HG02623 (cell line): ENCODE results near the gene PRKCI.
"Not testable (repeated sequence)": the region's sequence is repeated elsewhere in the genome, so short reads cannot be mapped to it uniquely, and the experiment has no call there.

Source experiments
- ATAC-seq: cut with Tn5 transposase; IDR thresholded peaks from one replicate; pipeline ENCODE4 v1.9.1; 2021; ENCODE audit warnings: moderate library complexity; ENCODE audit not compliant: unreplicated experiment

Gene PRKCI

GRCh38 chr3:170277833-170278580 is 55.8 kb downstream of the PRKCI start:
- ATAC-seq: no peak

DNA sequence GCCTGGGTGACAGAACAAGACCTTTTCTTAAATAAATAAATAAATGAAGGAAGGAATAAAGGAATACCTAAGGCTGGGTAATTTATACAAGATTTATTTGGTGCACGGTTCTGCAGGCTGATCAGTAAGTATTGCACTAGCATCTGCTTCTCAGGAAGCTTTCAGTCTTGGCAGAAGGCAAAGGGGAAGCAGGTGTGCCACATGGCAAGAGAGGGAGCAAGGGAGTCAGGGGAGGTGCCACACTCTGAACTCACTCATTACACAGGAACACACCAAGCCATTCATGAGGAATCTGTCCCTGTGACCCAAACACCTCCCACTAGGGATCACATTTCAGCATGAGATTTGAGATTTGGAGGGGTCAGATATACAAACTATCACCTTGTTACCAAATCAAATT is 56.4 kb downstream of the PRKCI start:
- ATAC-seq: no peak

DNA sequence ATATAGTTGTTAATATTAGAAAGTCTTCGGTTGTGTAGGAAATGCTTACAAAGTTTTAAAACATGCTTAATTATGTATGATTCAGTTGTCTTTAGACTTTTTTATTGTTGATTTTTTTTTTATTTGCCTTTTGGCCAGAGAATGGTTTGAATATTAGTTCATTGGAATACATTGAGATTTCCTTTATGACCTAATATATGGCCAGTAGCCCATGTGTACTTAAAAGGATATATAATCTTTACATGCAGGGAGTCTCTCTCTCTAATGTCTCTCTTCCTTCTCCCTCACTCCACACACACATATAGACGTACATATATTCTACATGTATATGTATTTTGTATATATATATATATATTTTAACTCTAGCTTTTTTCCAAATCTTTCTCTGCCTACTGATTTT is 68.0 kb downstream of the PRKCI start:
- ATAC-seq: no peak

- ATAC-seq: no peak
Observed at GRCh38 chr3:170295586-170295985, 73.4 kb downstream of the PRKCI start.

DNA sequence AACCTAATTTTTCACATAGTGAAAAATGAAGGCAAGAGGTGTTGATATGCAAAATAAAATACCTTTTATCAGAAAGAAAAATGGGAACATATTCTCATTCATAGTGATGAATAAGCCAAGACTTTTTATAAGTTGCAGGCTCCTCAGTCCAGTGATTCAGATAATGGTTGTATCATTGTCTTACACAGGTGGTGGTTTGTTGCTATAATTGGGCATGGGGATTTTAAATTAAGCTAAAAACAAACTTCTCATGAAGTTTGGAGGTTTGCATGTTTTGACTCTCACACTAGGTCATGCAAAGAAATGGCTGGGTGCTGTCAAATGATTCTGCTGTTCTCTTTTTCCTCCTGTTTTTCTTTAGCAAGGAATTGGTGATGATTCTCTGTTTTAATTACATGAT is 74.5 kb downstream of the PRKCI start:
- ATAC-seq: no peak

GRCh38 chr3:170301405-170301804 is 79.2 kb downstream of the PRKCI start:
- no peak for ATAC-seq

GRCh38 chr3:170302008-170302407 is 79.8 kb downstream of the PRKCI start:
- no peak for ATAC-seq

DNA sequence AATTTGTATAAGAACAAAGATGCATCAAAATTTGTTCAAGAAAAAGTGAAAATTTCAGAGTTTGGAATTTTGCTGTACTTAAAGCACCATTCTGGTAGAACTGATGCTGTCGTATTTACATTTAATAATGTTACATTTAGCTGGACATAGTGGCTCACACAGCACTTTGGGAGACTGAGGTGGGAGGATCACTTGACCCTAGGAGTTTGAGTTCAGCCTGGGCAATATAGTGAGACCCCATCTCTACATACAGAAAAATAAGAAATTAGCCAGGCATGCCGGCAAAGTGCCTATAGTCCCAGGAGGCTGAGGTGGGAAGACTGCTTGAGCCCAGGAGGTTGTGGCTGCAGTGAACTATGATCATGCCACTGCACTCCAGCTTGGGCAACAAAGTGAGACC is 83.8 kb downstream of the PRKCI start:
- no peak for ATAC-seq

DNA sequence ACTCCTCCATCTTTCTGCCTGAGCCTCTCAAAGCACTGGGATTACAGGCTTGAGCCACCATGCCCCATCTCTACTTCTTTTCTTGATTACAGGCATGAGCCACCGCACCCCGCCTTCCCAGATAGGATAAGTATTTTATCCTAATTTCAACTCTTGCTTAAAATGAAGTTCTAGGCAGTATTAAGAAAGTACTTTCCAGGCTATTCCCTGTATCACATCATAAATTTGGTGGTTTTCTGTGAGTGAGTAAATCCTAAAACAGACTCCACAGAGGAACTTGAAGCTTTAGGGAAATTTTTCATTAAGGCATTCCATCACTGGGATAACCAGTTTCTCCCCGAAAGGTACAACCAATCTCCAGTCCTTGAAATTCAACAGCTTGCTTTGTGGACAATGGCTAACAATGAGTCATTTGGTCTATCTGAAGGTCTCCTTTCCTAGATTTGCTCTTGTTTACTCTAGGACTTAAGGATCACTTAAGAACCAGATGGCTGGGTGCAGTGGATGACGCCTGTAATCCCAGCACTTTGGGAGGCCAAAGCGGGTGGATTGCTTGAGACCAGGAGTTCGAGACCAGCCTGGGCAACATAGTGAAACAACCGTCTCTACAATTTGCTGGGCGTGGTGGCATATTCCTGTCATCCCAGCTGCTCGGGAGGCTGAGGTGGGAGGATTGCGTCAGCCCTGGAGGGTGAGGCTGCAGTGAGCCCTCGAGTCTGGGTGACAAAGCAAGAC is 85.6 kb downstream of the PRKCI start:
- ATAC-seq: no peak

- no peak for ATAC-seq
Observed at GRCh38 chr3:170309046-170309445, 86.8 kb downstream of the PRKCI start.

DNA sequence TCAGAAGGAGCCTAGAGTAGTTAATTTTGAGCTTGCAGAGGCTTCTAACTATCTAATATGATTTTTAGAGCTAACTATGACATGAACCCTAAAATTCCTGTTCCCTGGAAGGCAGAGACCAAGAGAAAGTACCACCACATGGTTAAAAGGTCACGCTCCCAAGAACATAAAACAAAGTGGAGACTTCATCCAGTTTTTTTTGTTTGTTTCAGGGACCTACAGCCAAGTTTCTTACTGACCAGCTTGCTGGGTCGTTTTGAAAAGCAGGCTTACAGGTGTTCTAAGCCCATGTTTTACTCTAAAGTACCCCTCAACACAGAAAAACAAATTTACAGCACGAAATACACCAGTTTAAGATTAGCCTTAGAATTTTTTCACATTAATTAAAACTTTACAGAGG is 95.7 kb downstream of the PRKCI start:
- no peak for ATAC-seq

GRCh38 chr3:170320461-170321121 is 98.4 kb downstream of the PRKCI start:
- no peak for ATAC-seq

DNA sequence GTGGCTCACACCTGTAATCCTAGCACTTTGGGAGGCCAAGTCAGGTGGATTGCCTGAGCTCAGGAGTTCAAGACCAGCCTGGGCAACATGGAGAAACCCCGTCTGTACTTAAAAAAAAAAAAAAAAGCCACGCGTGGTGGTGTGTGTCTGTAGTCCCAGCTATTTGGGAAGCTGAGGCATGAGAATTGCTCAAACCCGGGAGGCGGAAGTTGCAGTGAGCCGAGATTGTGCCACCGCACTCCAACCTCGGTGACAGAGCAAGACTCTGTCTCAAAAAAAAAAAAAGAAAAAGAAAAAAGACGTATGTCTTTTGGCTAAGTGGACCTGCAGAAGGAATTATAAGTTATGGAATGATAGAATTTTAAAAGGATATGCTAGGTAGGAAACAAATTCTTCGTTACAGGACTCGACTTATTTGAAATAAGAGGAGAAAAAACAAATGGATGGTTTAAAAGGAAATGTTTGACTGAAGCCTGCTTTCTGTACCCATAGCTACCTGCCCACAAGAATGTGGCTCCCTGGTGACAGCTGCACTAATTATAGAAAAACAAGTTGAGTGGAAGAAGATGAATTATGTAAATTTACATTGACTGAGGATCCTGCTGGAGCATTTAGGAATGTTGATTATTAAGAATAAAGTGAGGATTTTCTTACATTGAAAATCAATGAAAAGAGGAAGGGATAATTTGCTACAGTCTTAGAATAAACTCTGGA is 99.3 kb downstream of the PRKCI start:
- no peak for ATAC-seq

DNA sequence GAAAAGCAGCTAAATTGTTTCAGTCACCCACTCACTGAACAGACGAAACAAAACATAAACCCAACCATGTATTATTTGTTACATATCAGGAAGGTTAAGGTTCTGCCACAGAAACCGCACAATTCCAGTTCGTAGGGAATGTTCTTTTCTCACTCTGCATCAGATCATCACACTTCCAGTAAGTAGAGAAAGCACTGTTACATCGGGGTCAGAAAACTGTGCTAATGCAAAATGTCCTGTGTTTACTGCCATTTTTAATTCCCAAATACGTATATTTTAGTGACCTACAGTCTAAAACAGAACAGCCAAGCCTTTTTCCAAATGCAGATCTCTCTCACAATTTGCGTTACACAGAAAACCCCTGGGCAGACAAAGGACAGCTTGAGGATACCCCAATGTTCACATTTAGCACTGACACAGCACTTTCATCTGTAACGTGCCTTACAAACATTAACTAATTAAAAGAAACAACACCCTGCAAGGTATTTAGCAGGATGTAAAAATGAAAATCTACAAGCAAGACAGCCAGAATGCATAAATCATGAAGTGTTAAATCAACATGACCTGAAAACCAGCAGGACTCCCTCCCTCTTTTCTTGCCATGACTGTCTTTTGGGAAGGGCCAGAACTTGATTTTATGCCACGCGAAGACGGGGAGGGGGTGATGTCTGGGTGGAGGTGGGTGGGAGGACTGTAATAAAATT is 100.5 kb downstream of the PRKCI start:
- no peak for ATAC-seq

DNA sequence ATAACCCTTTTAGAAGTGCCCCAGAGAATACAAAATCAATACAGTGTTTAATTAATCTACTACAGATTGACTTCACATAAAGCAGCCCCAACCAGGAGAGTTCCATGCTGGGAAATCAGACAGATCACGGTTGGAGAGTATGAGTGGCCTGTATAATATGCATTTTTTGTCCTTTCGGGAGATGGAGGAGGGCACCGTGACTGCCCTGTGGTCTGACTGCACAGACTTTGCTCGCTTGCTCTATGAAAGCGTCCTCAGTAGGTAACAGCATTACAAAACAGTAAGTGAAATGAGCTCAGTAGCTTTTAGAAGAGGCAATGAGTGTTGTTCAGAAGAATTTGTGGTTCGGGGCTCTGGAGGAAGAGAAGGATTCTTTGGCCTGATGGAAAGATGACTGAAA is 101.1 kb downstream of the PRKCI start:
- ATAC-seq: no peak

DNA sequence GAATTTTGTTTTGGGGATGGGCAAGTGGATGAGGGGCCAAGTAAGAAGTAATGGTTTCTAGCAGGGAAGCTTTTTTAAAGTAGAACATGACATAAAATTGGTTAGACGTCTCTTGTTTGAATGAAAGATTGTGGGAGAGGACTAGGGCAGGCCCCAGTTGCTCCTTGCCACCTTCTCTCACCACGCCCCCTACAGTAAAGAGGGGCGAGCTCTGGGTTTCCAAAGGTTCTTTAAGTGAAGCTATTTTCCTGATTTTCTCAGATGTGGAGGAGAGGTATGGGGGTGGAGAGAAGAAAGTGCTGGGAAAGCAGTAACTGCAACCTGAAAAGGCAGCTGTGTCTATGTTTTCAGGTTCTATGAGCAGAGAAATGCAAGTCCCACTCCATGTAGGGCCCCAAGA is 102.7 kb downstream of the PRKCI start:
- ATAC-seq: no peak

DNA sequence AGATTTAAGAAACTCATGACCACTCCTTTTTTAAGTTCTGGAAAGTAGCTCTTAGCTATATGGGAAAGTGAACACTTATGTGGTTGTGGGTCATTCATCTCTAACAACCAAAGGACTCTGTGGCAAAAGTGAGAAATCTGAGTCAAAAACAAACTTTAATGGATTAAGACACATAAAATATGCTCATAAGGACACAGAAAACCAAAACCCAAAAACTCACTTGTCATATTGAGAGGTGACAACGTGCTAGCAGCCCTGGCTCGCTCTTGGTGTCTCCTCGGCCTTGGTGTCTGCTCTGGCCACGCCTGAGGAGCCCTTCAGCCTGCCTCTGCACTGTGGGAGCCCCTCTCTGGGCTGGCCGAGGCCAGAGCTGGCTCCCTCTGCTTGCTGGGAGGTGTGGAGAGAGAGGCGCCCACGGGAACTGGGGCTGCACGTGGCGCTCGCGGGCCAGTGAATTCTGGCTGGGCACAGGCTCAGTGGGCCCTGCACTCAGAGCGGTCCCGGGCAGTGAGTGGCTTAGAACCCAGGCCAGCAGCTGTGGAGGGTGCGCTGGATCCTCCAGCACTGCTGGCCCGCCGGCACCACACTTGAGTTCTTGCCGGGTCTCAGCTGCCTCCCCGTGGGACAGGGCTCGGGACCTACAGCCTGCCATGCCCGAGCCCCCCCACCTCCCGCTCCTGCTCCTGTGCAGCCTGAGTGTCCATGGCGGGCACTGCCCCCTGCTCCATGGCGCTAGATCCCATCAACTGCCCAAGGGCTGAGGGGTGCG is 105.0 kb downstream of the PRKCI start:
- no peak for ATAC-seq

DNA sequence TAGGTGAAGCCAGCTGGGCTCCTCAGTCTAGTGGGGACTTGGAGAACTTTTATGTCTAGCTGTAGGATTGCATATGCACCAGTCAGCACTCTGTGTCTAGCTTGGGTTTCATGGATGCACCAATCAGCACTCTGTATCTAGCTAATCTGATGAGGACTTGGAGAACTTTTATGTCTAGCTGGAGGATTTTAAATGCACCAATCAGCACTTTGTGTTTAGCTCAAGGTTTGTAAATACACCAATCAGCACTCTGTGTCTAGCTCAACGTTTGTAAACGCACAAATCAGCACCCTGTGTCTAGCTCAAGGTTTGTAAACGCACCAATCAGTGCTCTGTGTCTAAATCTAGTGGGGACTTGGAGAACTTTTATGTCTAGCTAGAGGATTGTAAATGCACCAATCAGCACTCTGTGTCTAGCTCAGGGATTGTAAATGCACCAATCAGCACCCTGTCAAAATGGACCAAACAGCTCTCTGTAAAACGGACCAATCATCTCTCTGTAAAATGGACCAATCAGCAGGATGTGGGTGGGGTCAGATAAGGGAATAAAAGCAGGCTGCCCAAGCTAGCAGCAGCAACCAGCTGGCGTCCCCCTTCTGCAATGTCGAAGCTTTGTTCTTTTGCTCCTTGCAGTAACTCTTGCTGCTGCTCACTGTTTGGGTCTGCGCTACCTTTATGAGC is 105.8 kb downstream of the PRKCI start:
- ATAC-seq: not testable (repeated sequence)

GRCh38 chr3:170330366-170330765 is 108.1 kb downstream of the PRKCI start:
- no peak for ATAC-seq
